Body of pancreas (tissue), 4 donors: ENCODE measurements around the gene CFAP43. TPM values are rescaled to one million over a fixed set of nuclear protein-coding genes. Genes with fewer than 3 reads are reported as not detected.
A peak's percentile ranks its signal among the peaks of the same experiment; 100 is the strongest.

Experiments
- ATAC-seq: fragments of 150-250 bp; one replicate; pipeline ENCODE4 v1.9.1; 2016
- DNase-seq, 4 donors: peaks; one replicate each; pipeline ENCODE4 v3.0.0-alpha.2; 2019
- H3K27ac ChIP-seq, 4 donors: fragments of 200-600 bp; sonication (generic); 1 replicate in 3 of 4; 2 replicates in 1 of 4; pipeline versions ENCODE4 v1.5.1 to v1.6.1; 2016 to 2019; ENCODE audit warnings: mild to moderate bottlenecking in 1 of 4, mixed read lengths in 1 of 4, moderate library complexity in 1 of 4
- H3K27me3 ChIP-seq, 2 donors: fragments of 200-600 bp; sonication (generic); one replicate each; pipeline ENCODE4 v1.6.0; 2016; ENCODE audit warnings: mild to moderate bottlenecking in 1 of 2
- H3K36me3 ChIP-seq, 2 donors: fragments of 200-600 bp; sonication (generic); replicated peaks in 1 of 2; 2 replicates each; pipeline ENCODE4 v1.5.1; 2016; ENCODE audit warnings: low read depth in 2 of 2; ENCODE audit not compliant: insufficient read depth in 1 of 2
- H3K4me1 ChIP-seq: fragments of 200-600 bp; sonication (generic); one replicate; pipeline ENCODE4 v1.6.0; 2016
- H3K4me3 ChIP-seq, 2 donors: fragments of 200-600 bp; sonication (generic); 1 replicate in 1 of 2; 2 replicates in 1 of 2; pipeline ENCODE4 v1.5.1; 2016 to 2019
- H3K9me3 ChIP-seq, 3 donors: fragments of 200-600 bp; sonication (generic); 1 replicate in 2 of 3; 2 replicates in 1 of 3; pipeline ENCODE4 v1.5.1; 2016
- POLR2A ChIP-seq, 3 donors: fragments of 450-650 bp; IDR thresholded peaks; one replicate each; pipeline ENCODE4 v1.6.1; 2016; ENCODE audit warnings: antibody characterized with exemption in 3 of 3, mild to moderate bottlenecking in 2 of 3
- WGBS, 2 donors: methylation state at CpG; one replicate each; pipeline ENCODE4 v1.1.5; 2017; 5-methylcytosine and 5-hydroxymethylcytosine counted together
- intact Hi-C: fragments of 100-400 bp; cut with DNase I; formaldehyde crosslinking; loops from one replicate; pipeline ENCODE4 v1.15.1; 2023
- total RNA-seq, 2 donors: library from RNA; depleted of rRNA; stranded (reverse); fragments of >200 nt; gene quantifications; one replicate each; pipeline ENCODE4 v1.1.0, GENCODE V29; 2016
- TF ChIP-seq, protein P1 (sequence below), 7 experiments: fragments of 450-650 bp in 4 of 7; fragments of 200-600 bp in 3 of 7; sonication (generic) in 3 of 7; IDR thresholded peaks; one replicate each; pipeline ENCODE4 v1.5.1; 2016 to 2019; ENCODE audit warnings: antibody characterized with exemption in 7 of 7

The CFAP43 gene, protein sequence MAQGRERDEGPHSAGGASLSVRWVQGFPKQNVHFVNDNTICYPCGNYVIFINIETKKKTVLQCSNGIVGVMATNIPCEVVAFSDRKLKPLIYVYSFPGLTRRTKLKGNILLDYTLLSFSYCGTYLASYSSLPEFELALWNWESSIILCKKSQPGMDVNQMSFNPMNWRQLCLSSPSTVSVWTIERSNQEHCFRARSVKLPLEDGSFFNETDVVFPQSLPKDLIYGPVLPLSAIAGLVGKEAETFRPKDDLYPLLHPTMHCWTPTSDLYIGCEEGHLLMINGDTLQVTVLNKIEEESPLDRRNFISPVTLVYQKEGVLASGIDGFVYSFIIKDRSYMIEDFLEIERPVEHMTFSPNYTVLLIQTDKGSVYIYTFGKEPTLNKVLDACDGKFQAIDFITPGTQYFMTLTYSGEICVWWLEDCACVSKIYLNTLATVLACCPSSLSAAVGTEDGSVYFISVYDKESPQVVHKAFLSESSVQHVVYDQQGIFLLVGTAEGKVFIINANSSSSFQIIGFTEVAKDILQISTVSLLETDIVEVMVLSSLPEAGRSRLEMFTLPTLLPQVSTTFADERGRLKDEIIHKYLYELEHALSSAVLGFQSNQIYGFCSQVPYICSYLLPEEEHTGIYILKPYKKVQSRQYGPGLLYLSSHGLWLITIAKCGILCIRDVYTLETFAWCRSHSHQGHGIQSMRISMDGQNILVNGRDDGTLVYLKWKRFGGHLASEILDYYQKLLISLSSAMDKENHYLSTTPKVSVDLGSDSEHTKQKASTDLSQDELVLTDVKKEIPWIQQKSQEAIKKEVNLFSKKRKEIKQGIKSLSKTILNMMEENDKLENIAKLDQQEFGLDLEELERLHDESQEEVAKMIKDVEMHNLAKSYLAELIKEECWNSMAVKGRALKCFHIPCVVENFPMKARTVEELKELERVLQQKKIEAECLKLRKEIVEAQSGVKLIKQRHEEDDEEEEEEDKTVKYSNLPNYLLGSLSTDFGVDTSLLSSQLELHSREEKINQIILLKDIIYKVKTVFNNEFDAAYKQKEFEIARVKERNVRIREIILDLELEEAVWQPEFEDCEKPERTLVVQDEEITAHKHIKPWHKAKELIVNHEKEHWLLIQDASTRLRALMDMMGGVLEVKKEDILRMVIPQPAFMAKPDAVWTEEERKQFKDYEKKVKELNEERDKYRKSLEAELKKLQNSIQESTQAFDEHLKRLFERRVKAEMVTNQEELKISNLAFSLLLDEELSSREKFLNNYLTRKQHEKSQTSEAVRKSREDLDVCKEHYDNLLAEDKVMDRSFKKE (N-terminal part only)
- 1 to 10 TPM; 2.3 to 4.0 TPM for total RNA-seq

DNA sequence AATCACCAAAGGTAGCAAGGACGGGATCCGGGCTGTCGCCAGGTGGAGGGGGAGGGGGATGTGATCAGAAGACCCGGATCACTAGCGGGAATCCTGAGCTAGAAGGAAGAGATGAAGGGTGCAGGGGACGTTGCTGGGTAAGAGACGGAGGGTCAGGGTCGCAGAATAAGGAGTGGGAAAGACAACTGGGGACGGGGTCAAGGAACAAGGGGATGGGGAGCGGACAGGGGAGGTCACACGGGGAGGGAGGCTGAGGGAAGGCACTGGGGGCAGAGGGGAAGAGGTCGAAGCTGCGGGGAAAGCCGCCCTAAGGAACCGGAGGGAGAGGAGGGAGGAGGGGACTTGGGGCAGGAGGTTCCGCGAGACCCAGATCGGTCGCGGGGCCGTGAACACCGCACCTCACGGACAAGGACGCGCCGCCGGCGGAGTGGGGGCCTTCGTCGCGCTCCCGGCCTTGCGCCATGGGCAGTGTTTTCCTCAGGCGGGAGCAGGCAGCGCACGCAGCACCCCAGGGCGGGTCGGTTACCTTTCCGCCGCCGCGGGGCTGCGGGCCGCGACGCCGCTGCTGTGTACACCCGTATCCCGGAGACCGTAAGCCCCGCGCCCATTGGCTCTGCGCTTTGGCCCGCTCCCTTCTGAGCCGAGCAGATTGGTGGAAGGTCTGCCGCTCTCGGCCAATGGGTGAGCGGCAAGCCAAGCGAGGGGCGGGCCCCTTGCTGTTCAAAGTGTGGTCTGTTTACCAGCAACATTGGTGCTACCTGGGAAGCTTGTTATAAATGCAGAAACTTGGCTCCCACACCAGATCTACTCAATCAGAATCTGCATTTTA lies at the start of gene CFAP43:
Gene CFAP43 (minus strand): TSS at position 581 of the 829 bp plus-strand sequence. CDS start 118 bp downstream, at position 463.
- H3K4me3 ChIP-seq, result peak within 1 kb of the TSS; percentile 42 to 86
- H3K27me3 ChIP-seq, result no peaks in the 10 kb centered on the region
- TF ChIP-seq POLR2A (IDR thresholded peaks at IDR 0.05), result peak in 2 of 3 donors; percentile 73 to 75
- TF ChIP-seq, protein P1, sequence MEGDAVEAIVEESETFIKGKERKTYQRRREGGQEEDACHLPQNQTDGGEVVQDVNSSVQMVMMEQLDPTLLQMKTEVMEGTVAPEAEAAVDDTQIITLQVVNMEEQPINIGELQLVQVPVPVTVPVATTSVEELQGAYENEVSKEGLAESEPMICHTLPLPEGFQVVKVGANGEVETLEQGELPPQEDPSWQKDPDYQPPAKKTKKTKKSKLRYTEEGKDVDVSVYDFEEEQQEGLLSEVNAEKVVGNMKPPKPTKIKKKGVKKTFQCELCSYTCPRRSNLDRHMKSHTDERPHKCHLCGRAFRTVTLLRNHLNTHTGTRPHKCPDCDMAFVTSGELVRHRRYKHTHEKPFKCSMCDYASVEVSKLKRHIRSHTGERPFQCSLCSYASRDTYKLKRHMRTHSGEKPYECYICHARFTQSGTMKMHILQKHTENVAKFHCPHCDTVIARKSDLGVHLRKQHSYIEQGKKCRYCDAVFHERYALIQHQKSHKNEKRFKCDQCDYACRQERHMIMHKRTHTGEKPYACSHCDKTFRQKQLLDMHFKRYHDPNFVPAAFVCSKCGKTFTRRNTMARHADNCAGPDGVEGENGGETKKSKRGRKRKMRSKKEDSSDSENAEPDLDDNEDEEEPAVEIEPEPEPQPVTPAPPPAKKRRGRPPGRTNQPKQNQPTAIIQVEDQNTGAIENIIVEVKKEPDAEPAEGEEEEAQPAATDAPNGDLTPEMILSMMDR (IDR thresholded peaks at IDR 0.05), result peak in 1 of 7 experiments; percentile 6
- WGBS, 2 donors, result 0 to 1% methylated on average over 26 to 60 of the region's 60 CpGs
- ATAC-seq, result peak; percentile 100
- H3K27ac ChIP-seq, result peak within 1 kb of the TSS in 3 of 4 donors; percentile 41 to 71 (median 67)
- H3K9me3 ChIP-seq, result no peaks in the 10 kb centered on the region
- intact Hi-C loops, result no loop called here
- H3K4me1 ChIP-seq, result peaks cover 4% of the 10 kb centered on the region
- no peaks in the 10 kb centered on the region for H3K36me3 ChIP-seq
- peak; percentile 99 to 100 (median 99) for DNase-seq

DNA sequence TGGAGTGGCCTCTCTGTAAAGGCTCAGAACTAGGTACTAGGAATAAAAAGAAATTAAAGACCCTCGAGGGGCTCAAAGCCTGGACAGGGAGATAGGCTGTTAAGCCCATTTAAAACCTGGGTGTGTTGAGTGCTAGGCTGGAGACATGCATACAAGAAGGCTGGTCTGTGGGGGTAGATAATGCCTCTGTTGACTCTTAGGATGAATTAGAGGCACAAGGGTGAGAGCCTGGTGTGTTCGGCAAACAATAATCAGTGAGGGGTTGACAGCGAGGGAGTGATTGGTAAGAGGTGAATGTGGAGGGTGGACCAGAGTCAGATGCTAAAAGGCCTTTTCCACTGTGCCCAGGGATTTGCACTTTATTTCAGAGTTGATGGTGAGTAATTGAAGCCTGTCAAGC lies 49.5 kb upstream of the CFAP43 start:
- H3K36me3 ChIP-seq, result no peaks in the 10 kb centered on the region
- ATAC-seq (no peak), DNase-seq (no peak)
- H3K4me3 ChIP-seq, result no peak overlapping the region
- intact Hi-C loops, result no loop called here
- no peaks in the 10 kb centered on the region for H3K9me3 ChIP-seq
- H3K27me3 ChIP-seq, result no peaks in the 10 kb centered on the region
- no peak overlapping the region for H3K27ac ChIP-seq
- TF ChIP-seq POLR2A (IDR thresholded peaks at IDR 0.05), result no peak
- TF ChIP-seq, protein P1 (IDR thresholded peaks at IDR 0.05), result no peak
- peaks cover 10% of the 10 kb centered on the region for H3K4me1 ChIP-seq
- WGBS, 2 donors, result 76 to 81% methylated on average over 3 of the region's 3 CpGs

DNA sequence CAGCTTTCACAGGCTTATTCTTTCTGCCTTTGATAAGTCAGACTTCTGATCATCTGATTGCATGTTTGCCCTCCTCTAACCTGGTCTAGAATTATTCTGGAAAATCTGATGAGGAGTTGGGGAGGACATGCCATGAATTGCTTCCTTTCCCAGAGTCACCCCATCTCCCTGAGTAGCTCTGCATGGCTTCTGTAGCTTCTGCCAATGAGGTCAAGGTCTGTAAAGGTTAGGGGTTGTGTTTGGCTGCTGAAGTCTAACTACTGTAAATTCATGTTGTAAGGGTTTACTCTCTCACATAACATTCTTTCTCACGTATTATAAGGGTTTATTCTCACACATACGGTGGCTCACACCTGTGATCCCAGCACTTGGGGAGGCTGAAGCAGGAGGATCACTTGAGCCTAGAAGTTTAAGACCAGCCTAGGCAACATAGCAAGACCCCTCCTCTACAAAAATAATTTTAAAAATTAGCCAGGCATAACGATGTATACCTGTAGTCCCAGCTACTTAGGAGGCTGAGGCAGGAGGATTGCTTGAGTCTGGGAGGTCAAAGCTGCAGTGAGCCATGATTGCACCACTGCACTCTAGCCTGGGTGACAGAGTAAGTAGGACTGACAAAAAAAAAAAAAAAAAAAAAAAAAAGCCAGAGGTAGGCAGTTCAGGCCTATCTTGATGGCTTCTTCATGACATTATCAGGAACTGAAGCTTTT lies 47.5 kb upstream of the CFAP43 start:
- no peaks in the 10 kb centered on the region for H3K9me3 ChIP-seq
- TF ChIP-seq, protein P1 (IDR thresholded peaks at IDR 0.05), result no peak
- TF ChIP-seq POLR2A (IDR thresholded peaks at IDR 0.05), result no peak

More for the DNA sequence above, 47.5 kb upstream of the CFAP43 start:
- ATAC-seq (no peak), DNase-seq (no peak)
- no peaks in the 10 kb centered on the region for H3K36me3 ChIP-seq
- no peak overlapping the region for H3K27ac ChIP-seq
- H3K27me3 ChIP-seq, result no peaks in the 10 kb centered on the region
- H3K4me3 ChIP-seq, result no peak overlapping the region
- peaks cover 20% of the 10 kb centered on the region for H3K4me1 ChIP-seq
- WGBS, 2 donors, result 96 to 98% methylated on average over 3 of the region's 3 CpGs
- intact Hi-C loops, result no loop called here
